ENCODE data around the gene F12.

Gene F12

GRCh38 chr5:177412603-177413233 is 3.4 kb upstream of the F12 start:
- no peak for DNase-seq (ENCODE audit: low read depth)

DNA sequence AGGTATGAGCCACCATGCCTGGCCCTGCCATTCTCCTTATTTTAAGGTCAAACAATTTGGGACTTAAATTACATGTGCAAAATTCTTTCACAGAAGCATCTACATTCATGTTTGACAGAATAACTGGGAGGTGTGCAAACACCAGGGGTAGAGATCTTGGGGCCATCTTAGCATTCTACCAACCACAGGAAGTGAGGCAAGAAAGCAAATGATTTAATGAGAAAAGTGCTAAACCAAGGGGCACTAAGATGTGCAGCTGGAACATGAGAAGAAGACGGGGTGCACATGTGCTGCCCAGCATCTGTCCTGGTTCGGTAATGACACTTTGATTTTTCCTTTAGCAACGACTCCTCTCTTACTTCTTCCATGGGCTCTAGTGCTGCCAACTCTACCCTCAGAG is 1.2 kb upstream of the F12 start:
- DNase-seq (ENCODE audit: low read depth): no peak

GRCh38 chr5:177405805-177406204 is 3.6 kb downstream of the F12 start:
- DNase-seq (ENCODE audit: low read depth): no peak

- DNase-seq (ENCODE audit: low read depth): no peak
These were observed 4.1 kb downstream of the F12 start for GRCh38 chr5:177405312-177405711.

- DNase-seq (ENCODE audit: low read depth): no peak
These were observed 4.7 kb downstream of the F12 start for GRCh38 chr5:177404641-177405179.

DNA sequence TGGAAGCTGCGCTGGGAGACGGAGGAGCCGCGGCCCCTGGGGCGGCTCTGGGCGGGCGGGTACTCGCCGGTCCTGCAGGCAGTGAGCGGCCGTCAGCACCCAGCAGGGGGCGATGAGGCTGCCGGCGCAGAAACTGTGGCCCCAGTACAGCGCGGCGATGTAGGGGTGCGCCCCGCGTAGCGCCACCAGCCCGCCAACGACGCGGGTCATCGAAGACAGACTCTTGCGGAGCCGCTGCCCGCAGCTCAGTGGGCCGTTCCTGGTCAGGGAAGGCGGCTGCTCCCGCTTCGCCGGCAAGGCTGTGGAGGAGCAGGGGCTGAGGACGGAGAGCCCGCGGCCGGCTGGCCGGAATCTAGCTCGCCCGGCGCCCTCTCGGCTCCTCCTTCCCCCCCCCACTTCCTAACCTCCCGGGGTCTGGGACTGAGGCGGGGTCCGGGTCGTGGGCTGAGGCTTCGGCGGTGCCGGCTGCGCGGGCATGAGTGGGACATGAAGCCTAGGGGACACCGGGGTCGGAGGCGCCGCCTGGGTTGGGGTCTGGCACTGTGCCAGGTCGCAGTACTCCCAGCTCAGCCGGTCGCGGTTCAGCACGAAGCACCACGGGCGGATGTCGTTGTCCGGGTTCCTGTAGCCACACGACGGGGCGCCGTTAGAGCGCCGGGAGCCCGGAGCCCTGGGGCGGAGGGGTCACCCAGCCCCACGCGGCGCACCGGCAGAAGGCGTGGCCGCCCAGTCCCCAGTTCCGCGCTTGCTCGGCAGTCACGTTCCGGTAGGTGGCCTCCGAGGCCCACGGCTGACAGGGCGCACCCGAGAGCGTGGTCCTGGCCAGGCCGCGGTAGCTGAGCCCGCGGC is 5.3 kb downstream of the F12 start:
- peak; percentile 74 for DNase-seq (ENCODE audit: low read depth)

DNA sequence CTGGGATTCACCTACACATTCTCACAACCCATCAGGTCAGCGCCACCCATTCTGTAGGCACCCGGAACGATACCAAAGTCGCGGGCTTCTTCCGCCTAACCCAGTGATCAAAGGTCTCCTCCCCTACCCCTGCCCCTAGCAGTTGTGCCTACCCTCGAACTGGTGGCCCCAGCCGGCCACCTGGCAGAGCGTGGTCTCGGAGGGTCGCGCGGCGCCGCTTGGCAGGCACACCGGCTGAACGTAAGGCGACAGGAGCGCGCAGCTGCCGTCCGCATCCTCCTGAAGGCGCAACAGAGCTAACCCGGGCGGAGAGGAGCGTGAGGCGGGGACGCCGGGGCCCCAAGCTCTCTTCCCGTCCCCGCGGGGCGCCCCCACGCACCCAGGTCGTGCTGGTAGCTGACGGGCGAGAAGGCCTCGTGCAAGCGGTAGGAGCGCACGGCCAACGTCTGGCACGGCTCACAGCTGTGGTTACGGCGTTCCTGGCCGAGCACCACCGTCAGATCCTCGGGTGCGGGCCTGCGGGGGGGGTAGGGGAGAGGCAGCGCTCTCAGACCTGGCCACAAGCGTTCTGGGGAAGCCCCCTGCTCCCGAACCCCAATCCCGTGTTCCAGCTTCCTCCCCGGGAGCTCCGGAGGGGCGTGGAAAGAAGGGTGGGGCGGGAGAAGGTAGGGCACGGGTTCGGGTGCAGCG is 6.1 kb downstream of the F12 start:
- DNase-seq (ENCODE audit: low read depth): peak; percentile 35

GRCh38 chr5:177402271-177403043 is 6.9 kb downstream of the F12 start:
- peak; percentile 63 for DNase-seq (ENCODE audit: low read depth)

- peak; percentile 30 for DNase-seq (ENCODE audit: low read depth)
These were observed 9.1 kb downstream of the F12 start, which contains the start of gene PFN3 for GRCh38 chr5:177399997-177400868. Gene PFN3, minus strand, starts transcription at chr5:177400661. Its CDS starts 85 bp downstream, at chr5:177400576.

- DNase-seq (ENCODE audit: low read depth): no peak
These were observed 11.4 kb downstream of the F12 start for GRCh38 chr5:177397875-177398390.

GRCh38 chr5:177396807-177397206 is 12.6 kb downstream of the F12 start:
- no peak for DNase-seq (ENCODE audit: low read depth)

GRCh38 chr5:177396078-177396477 is 13.3 kb downstream of the F12 start:
- DNase-seq (ENCODE audit: low read depth): no peak

DNA sequence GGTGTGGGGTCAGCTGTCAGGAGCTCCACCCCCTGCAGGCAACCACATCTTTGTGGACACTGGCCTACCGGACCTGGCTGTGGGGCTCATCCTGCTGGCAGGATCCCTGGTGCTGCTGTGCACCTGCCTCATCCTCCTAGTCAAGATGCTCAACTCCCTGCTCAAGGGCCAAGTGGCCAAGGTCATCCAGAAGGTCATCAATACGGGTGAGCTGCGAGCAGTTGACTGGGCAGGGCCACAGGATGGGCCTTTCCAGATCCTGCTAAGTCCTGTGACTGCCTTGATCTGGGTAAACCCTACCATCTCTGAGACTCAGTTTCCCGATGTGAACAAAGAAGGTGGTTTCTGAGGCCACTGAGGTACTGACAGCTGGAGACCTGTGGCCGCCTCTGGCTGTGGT is 15.4 kb downstream of the F12 start:
- no peak for DNase-seq (ENCODE audit: low read depth)

- no peak for DNase-seq (ENCODE audit: low read depth)
These were observed 16.1 kb downstream of the F12 start for GRCh38 chr5:177393206-177393765.

DNA sequence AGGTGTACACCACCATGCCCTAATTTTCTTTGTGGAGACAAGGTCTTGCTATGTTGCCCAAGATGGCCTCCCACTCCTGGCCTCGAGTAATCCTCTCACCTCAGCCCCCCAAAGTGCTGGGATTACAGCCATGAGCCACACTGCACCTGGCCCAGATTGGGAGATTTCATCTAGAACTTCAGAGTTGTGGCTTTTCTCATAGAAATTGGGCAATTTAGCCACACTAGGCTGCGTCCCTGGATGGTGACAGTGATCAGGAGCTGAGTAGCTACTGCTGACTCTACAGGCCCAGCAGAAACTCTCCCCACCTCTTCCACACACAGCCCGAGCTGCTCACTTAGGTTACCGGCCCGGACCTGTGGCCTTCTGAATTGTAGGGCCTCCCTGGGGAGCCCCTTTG is 16.6 kb downstream of the F12 start:
- no peak for DNase-seq (ENCODE audit: low read depth)

- peak; percentile 76 for DNase-seq (ENCODE audit: low read depth)
These were observed 18.7 kb downstream of the F12 start for GRCh38 chr5:177390363-177391300.

GRCh38 chr5:177389241-177390169 is 19.9 kb downstream of the F12 start:
- peak; percentile 97 for DNase-seq (ENCODE audit: low read depth)

DNA sequence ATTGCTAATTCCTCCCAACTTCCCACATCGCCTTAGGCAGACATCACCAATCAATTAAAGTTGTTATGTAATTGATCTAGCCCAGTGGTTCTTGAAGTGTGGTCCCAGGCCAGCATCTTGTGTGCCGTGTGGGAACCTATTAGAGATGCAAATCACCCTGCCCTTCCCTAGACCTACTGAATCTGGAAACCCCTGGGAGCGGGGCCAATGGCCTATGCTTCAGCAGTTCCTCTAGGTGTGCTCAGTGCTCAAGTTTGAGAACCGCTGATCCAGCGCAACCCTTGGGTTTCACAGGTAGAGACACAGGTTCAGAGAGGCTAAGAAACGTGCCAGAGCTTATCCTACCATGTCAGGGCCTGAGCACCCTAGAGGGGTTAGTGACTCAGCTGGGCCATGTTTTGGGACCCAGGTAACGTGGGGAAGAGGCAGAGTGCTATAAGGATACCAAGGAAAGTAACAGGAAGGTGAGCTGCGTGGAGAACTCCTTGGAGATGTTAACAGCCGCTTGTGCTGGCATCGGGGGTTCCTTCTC is 20.8 kb downstream of the F12 start:
- DNase-seq (ENCODE audit: low read depth): no peak
